HG02943 (cell line): ENCODE data around the gene ARF1.

Experiments used
- ATAC-seq: cut with Tn5 transposase; IDR thresholded peaks from one replicate; pipeline ENCODE4 v1.9.1; 2021; ENCODE audit warnings: mild to moderate bottlenecking, low read depth, moderate library complexity; ENCODE audit not compliant: unreplicated experiment

Gene ARF1

DNA sequence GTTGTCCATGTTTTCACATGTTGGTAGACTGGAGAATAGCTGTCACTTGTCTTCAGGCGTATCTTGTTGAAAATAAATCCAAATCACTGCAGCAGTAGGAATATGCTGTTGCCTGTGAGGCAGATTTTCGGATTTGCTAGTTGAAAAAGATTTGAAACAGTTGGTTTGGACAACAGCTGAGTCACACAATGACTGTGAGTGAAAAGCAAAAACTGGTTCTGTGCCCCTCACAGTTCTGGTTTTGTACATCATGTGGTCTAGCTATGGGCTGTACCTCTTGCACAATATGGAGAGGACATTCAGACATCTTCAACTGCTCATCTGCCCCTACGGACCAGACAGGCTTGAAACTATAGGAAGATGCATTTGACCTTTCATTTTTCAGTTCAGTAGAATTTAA lies 1.8 kb downstream of the ARF1 start:
- ATAC-seq, result no peak

DNA sequence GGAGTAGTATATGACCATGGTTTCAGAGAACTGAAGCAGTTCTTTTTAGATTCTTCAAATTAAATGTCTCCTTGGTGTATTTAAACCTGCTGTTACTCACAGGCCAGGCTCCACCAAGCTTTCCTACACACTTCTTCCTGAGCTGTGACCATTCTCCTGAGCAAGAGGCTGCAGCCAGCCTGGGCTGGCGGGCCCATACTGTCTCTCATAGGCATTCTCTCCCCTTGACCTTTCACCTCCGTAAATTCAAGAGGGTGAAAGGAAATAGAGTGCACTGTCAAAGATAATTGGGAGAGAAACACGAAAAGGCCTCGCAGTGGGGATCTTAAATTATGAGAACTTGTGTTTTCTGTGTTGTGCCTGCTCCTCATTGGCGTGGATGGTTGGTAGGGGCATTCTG lies 2.3 kb downstream of the ARF1 start:
- no peak for ATAC-seq

DNA sequence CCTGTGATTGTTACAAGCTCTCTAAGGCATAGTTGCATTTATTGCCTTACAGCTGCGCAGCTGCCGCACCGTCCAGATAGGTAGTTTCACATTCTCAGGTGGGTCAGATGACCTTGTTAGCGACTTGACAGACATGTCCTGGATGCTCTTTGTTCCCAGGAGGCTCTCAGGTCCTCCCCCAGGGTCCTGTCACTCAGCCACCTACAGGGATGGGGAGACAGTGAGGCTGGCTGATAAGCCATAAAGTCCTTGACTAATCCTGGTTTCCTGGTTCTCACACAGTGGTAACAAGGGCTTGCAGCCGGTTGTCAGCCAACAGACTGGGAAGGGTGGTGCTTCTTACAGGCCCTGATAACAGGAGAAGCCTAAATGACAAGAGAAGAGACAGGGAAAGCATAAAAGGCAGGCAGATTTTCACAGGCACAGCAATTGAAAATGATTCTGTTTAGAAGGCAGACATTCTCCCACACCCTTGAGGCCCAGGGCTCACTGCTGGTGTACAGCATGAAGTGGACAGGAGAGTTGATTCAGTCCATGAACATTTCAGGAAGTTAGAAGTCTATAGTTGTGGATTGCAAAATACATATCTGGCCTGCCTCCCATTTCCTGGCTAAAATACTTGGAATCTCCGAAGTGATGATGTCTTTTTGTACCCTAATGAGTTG lies 2.9 kb downstream of the ARF1 start:
- no peak for ATAC-seq

DNA sequence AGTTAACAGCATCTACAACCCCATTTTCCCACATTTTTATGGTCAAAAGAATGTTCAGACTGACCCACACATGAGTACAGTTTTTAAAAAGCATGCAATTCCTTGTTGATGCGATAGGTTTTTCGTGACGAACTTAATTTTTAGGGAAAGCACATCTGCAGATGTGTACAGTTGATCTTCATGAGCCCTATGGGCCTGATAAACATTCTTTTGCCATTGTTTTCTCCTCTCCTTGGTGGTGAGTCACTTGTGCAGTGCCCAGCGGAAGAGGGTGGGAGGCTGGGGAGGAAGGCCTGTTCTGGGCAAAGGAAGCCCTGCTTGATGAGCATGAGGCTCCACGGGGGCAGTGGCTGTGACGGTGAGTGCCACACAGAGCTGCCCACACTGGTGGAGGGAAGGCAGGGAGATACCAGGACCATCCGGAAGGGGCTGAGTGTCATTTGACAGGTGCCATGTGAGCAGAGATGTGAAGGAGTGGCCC lies 5.3 kb downstream of the ARF1 start:
- no peak for ATAC-seq

DNA sequence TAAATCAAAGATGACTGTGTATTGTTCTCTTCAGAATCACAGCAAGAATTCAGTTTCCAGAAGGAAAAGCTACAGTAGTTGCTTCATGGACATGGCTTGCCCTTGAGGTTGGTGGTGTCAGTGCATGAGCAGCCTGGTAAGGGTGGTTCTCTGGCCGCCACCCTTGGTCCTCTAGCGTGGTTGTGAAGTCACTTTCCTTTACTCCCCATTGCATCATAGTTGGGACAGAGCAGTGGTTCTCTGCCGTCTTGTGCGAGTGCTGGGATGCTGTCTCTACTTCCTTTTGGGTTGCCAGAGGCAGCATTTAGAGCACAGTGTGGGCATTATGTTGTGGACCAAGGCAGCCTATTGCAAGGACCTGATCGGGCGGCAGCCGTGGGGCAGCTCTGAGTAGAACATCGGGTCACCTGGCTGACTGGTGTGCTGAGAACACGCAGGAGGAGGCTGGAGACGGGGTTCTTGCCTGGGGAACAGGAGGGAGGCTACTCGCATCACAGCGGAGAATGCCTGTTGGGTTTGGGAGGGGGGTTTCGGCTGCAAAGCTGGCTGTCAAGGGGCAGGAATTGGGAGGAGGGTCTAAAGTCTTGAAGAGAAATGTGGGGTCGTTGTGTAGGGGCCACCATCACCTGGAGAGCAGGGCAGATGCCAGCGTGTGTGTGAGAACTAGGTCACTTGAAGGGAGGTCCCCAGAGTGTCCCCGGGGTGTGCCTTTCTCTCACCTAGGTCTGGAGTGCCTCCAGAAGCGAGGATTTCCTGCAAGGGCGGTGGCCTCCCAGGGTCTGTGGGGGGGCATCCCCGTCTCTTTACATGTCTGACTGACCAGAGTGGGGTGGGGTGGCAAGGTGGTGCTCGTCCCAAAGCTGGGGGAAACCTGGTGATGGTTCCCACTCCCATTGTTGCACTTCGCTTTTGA lies 6.3 kb downstream of the ARF1 start:
- no peak for ATAC-seq

DNA sequence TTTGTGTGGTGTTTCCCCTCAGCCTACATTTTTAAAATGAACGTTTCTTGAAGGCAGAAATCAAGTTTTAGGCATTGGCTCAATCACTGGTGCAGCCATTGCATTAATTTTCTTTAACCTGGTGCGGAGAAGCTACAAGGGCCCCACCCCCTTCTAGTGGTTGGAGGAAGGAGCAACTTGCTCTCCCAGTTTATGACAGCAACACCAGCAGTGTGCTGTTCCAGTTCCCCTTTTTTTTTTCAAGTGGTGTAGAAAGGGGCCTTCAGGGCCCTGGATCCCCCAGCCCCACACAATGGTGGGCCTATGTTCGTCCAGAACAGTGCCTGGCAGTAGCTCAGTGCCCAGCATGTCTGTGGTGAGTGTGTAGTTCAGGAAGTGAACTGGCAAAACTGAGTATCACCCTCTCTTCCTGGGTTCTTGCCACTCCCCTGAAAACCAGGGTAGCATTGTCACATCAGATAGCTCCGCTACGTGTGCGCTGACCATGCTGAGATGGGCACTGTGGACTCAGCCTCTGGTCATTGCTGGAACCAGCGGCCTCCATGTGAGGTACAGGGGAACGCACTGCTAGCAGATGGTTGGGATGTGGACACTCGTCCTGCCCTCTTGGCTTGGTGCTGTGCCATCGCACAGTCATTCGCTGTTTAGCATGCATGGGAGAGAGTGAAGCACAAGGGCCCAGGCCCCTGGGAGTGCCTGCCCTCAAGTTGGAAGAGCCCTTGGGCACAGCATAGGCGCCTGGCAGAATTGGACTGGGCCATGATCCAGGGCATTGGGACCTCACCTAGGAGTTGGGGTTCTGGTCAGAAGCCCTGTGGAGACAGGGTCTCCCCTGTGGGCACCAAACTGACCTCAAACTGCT lies 7.2 kb downstream of the ARF1 start:
- no peak for ATAC-seq

DNA sequence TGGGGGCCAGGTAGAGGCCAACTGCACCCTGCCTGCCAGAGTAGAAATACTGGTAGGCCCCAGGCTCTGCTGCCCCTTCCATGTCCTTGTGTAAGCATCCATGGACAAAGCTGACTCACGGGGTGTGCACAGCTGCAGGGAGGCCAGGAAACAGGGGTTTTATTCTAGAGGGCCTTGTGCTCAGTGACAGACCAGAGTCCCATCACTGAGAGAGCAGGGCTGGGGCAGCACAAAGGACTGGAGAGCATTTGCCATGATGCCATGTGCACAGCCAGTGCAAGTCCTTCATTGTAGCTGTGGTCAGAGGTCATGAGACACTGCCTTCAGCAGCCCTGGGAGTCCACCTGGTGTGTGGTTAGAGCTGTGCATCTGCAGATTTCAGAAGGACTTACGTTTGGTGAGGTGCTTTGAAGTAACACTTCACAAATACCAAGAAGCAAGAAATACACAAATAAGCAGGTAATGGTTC lies 8.1 kb downstream of the ARF1 start:
- ATAC-seq, result no peak

DNA sequence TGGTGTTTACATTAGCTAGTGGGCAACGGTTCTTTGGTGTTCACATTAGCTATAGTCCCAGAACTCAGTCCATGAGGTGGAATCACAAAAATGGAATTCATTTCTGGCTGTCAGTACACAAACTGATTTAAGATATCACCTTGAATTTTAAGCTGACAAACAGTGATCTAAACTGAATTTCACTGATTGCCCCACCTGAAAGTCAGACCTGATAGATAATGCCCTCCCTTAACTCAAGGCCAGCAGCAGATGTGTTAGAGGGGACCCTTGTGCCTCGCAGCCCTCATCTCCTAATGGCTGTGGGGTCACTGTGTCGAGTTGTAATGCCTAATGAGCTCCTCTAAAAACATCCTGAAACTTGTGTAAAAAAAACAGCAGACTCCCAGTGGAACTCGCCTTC lies 8.6 kb downstream of the ARF1 start:
- no peak for ATAC-seq

DNA sequence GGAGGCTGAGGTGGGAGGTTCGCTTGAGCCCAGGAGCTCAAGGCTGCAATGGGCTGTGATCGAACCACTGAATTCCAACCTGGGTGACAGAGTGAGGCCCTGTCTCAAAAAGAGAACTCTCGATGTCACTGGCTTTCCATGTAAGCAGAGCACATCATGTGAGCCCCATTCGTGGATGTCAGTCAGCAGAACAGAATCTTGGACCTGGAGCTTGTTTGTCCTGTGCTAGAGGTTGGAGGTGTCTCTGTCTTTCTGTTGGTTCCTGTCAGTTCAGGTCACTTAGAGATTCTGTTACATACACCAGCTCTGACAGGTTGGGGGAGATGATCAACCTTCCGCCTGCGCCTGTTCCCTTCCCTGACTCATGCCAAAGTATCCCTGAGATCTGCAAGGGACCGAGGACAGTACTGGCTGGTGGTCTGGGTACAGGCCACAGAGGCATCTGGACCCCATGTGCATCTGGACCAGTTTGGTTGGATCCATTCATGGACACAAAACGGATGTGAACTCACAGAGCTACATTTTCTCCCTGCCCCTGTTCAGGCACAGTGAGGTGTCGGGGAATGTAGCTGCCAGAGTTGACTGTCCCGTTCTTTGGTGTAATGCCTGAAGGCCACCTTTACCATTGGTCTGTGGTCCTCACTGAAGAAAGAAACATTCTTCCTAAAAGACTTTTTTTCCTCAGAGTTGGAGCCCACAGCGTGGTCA lies 10.0 kb downstream of the ARF1 start:
- no peak for ATAC-seq

DNA sequence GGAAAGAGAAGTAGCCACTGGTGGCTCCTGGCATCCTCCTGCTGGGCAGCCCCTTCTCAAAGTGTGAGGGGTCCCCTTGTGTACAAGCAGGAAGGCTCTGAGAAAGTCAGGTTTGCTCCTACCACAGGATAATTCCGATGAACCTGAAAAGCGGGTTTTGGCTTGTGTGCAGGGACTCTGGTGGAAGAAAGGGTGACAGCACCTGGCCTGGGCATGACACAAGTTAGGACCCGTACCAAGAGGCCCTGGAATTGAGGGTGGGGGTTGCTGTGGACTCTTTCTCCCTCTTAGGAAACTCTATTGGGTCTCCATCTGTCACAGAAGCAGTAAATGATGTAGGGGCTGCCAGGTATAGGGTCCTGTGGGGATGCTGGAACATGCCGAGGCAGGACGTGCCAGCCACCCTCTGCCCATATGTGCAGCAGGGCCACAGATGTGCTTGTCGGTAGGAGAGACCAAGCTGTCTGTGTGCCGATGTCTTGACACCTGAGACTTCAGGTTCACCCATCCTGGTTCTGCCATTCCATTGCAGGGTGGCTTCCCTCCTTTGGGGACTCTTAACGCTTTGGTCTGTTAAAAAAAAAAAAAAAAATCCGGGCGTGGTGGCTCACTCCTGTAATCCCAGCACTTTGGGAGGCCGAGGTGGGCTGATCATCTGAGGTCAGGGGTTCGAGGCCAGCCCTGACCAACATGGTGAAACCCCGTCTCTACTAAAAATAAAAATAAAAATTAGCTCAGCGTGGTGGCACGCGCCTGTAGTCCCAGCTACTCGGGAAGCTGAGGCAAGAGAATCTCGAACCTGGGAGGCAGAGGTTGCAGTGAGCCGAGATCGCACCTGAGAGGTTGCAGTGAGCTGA lies 10.8 kb downstream of the ARF1 start:
- ATAC-seq, result no peak

DNA sequence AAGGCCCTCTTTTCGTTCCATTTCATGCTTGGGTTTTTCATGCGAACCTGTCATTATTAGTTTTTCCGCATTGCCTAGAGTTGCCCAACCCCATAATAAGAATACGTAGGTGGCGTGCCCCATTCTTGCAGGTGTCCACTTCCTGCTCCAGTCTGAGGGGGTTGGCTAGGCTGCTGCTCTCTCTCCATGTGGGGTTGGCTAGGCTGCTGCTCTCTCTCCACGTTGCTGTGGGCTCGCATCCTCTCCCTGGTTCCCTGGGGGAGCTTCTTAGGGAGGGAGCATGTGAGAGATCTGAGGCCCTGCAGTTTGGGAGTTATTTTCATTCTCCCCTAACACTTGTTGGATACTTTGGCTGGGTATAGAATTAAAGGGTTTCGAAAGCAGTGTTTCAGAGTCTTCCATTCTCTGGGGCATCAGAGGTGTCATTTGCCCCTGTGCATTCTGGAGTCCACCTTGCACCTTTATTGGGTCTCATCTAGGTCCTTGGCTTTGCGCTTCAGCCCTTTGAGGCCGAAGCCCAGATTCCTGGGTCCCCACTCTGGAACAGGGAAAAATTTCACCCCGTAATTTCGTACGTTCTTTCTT lies 12.0 kb downstream of the ARF1 start:
- no peak for ATAC-seq

DNA sequence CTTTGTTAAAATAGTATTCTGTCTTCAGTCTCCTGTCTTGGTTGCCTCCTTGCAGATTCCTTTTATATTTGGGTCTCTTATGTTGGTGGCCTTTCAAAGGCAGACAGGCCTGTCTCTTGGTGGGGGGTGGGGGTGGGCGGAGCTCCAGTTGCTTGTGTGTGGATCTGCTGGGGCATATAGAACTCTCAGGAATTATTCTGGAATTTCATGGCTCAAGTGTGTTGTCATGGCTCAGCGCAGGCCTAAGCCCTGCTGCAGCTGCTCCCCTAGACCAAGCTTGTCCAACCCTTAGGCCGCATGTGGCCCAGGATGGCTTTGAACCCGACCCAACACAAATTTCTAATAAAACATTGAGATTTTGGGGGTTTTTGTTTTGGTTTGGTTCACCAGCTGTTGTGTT lies 12.7 kb downstream of the ARF1 start:
- ATAC-seq, result no peak

DNA sequence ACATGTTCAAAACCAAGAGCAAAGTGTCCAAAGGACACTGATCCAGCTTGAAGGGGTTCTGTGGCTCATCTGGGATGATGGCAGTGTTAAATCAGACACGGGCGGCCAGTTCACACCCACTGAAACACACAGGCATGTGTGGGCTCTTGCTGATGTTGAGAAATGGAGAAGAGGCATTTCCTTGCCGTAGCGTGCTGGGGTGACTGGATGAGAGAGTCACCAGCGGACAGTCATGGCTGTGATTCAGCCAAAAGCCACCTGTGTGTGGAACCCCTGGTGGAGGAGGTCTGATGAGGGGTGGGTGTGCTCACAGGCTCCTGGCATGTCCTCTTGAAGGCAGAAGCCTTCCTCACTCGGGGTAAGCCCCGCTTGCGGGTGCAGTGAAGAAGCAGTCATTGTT lies 13.4 kb downstream of the ARF1 start:
- ATAC-seq, result no peak

DNA sequence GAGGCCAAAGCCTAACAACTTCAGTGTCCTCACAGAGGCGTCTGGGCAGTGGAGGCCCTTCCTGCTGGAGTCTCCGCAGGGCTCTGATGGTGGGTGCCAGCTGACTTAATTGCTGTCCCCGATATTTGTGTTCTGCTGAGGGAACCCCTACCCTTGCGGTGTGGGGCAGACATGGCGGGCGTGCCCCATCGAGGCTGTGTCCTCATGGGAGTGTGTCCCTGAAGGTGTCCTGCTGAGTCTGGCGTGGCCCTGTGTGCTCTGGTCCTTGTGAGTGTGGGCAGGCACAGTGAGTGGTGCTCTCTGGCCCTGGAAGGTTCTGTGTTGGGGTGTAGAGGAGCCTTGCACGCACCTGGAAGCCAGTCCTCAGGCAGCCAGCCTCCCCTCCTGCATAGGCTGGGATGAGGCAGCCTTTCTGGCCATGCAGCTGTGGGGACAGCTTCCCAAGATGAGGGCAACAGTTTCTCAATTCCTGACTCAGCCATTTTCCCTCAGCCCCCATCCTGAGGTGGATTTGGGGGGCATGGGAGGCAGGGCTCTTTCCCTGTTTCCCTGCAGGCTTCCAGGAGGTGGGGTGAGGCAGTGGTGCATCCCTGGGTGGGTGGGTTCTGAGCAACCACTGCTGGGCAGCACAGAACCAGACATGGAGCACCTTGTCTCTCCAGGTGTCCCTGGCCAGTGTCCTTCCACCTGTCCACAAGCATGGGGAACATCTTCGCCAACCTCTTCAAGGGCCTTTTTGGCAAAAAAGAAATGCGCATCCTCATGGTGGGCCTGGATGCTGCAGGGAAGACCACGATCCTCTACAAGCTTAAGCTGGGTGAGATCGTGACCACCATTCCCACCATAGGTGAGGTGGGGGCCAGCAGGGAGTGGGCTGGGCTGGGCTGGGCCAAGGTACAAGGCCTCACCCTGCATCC lies 14.2 kb downstream of the ARF1 start:
- no peak for ATAC-seq

DNA sequence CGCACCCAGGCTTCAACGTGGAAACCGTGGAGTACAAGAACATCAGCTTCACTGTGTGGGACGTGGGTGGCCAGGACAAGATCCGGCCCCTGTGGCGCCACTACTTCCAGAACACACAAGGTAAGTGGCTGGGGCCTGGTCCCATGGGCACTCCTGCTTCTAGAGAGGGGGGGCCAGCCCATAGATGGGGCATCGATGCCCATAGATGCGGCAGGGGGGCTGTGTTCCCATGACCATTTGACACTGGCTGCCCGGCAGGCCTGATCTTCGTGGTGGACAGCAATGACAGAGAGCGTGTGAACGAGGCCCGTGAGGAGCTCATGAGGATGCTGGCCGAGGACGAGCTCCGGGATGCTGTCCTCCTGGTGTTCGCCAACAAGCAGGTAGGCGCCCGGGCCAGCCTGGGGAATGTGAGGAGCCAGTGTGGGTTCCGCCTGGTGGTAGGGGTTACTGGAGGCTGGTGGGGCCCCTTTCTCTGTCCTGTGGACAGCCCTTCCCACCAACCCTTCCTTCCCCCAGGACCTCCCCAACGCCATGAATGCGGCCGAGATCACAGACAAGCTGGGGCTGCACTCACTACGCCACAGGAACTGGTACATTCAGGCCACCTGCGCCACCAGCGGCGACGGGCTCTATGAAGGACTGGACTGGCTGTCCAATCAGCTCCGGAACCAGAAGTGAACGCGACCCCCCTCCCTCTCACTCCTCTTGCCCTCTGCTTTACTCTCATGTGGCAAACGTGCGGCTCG lies 15.0 kb downstream of the ARF1 start:
- no peak for ATAC-seq

DNA sequence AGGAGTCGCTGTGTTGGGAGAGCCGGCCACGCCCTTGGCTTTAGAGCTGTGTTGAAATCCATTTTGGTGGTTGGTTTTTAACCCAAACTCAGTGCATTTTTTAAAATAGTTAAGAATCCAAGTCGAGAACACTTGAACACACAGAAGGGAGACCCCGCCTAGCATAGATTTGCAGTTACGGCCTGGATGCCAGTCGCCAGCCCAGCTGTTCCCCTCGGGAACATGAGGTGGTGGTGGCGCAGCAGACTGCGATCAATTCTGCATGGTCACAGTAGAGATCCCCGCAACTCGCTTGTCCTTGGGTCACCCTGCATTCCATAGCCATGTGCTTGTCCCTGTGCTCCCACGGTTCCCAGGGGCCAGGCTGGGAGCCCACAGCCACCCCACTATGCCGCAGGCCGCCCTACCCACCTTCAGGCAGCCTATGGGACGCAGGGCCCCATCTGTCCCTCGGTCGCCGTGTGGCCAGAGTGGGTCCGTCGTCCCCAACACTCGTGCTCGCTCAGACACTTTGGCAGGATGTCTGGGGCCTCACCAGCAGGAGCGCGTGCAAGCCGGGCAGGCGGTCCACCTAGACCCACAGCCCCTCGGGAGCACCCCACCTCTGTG lies 15.9 kb downstream of the ARF1 start:
- no peak for ATAC-seq

DNA sequence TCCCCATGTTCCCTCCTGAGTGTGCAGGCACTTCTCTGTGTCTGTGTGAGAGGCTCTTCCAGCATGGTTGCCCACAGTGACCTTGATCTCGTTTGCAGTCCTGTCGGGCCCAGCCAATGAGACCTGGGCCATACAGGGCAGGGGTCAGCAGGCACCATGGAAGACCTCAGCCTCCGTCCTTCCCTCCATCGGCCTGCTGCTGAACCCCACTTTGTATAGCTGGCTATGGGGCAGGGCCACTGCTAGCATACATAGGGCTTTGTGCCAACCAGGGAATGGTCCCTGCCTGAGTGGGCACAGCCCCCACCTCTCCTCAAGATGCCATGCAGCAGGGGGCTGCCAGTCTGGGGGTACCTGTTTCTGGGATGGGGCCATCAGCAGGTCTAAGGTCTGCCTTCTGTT lies 16.8 kb downstream of the ARF1 start:
- no peak for ATAC-seq
